ENCODE data around the gene SLIT1.

Gene SLIT1

GRCh38 chr10:97140049-97140846 lies 45.5 kb downstream of the SLIT1 start:
- no peak for DNase-seq (ENCODE audit: low read depth in 2 of 2, low spot score in 1 of 2)

GRCh38 chr10:97139651-97140048 lies 46.1 kb downstream of the SLIT1 start:
- DNase-seq (ENCODE audit: low read depth in 2 of 2, low spot score in 1 of 2), result no peak

GRCh38 chr10:97138846-97139245 lies 46.9 kb downstream of the SLIT1 start:
- DNase-seq (ENCODE audit: low read depth in 2 of 2, low spot score in 1 of 2), result no peak

- DNase-seq (ENCODE audit: low read depth in 2 of 2, low spot score in 1 of 2), result no peak
These were observed 47.6 kb downstream of the SLIT1 start for GRCh38 chr10:97138174-97138573.

- no peak for DNase-seq (ENCODE audit: low read depth in 2 of 2, low spot score in 1 of 2)
These were observed 49.0 kb downstream of the SLIT1 start for GRCh38 chr10:97136756-97137155.

- no peak for DNase-seq (ENCODE audit: low read depth in 2 of 2, low spot score in 1 of 2)
These were observed 50.3 kb downstream of the SLIT1 start for GRCh38 chr10:97135464-97135863.

GRCh38 chr10:97134983-97135382 lies 50.8 kb downstream of the SLIT1 start:
- no peak for DNase-seq (ENCODE audit: low read depth in 2 of 2, low spot score in 1 of 2)

GRCh38 chr10:97134110-97134509 lies 51.6 kb downstream of the SLIT1 start:
- DNase-seq (ENCODE audit: low read depth in 2 of 2, low spot score in 1 of 2), result no peak

GRCh38 chr10:97132273-97132672 lies 53.5 kb downstream of the SLIT1 start:
- no peak for DNase-seq (ENCODE audit: low read depth in 2 of 2, low spot score in 1 of 2)

- DNase-seq (ENCODE audit: low read depth in 2 of 2, low spot score in 1 of 2), result no peak
These were observed 54.1 kb downstream of the SLIT1 start for GRCh38 chr10:97131666-97132065.

GRCh38 chr10:97131181-97131628 lies 54.6 kb downstream of the SLIT1 start:
- DNase-seq (ENCODE audit: low read depth in 2 of 2, low spot score in 1 of 2), result no peak

GRCh38 chr10:97129666-97130065 lies 56.1 kb downstream of the SLIT1 start:
- DNase-seq (ENCODE audit: low read depth in 2 of 2, low spot score in 1 of 2), result no peak

- no peak for DNase-seq (ENCODE audit: low read depth in 2 of 2, low spot score in 1 of 2)
These were observed 57.1 kb downstream of the SLIT1 start for GRCh38 chr10:97128516-97129154.

- no peak for DNase-seq (ENCODE audit: low read depth in 2 of 2, low spot score in 1 of 2)
These were observed 57.7 kb downstream of the SLIT1 start for GRCh38 chr10:97128039-97128492.

- no peak for DNase-seq (ENCODE audit: low read depth in 2 of 2, low spot score in 1 of 2)
These were observed 58.2 kb downstream of the SLIT1 start for GRCh38 chr10:97127509-97127908.

GRCh38 chr10:97124211-97124610 lies 61.5 kb downstream of the SLIT1 start:
- DNase-seq (ENCODE audit: low read depth in 2 of 2, low spot score in 1 of 2), result no peak

GRCh38 chr10:97123765-97124164 lies 62.0 kb downstream of the SLIT1 start:
- DNase-seq (ENCODE audit: low read depth in 2 of 2, low spot score in 1 of 2), result no peak

GRCh38 chr10:97121041-97121440 lies 64.7 kb downstream of the SLIT1 start:
- no peak for DNase-seq (ENCODE audit: low read depth in 2 of 2, low spot score in 1 of 2)

GRCh38 chr10:97120370-97120769 lies 65.4 kb downstream of the SLIT1 start:
- no peak for DNase-seq (ENCODE audit: low read depth in 2 of 2, low spot score in 1 of 2)

GRCh38 chr10:97119058-97119745 lies 66.6 kb downstream of the SLIT1 start:
- no peak for DNase-seq (ENCODE audit: low read depth in 2 of 2, low spot score in 1 of 2)

GRCh38 chr10:97117372-97117771 lies 68.4 kb downstream of the SLIT1 start:
- no peak for DNase-seq (ENCODE audit: low read depth in 2 of 2, low spot score in 1 of 2)

Measured in stimulated activated CD8-positive, alpha-beta memory T cell treated with anti-CD3 and anti-CD28 coated beads, Interleukin-4, amount 100 ng/mL, for 1 hour (primary cell).